Activated CD4-positive, CD25-positive, alpha-beta regulatory T cell treated with anti-CD3 and anti-CD28 coated beads, Interleukin-2, amount 50 U/mL, for 16 hours (primary cell): ENCODE measurements around the gene TRAF2.

Source experiments
- DNase-seq: peaks from one replicate; pipeline ENCODE4 v3.0.0-alpha.2; 2020; ENCODE audit warnings: low read depth, low spot score

The TRAF2 gene

DNA sequence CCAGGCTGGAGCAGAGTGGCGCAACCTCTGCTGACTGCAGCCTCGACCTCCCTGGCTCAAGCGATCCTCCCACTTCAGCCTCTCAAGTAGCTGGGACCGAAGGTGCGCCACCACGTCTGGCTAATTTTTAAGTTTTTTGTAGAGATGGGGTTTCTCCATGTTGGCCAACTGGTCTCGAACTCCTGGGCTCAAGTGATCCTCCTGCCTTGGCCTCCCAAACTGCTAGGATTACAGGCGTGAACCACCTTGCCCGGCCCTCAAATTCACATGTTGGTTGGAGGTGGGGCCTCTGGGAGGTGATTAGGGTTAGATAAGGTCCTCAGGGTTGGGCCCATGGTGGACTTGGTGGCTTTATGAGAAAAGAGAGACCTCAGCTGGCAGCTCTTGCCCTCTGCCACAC lies 75.8 kb downstream of the TRAF2 start:
- no peak for DNase-seq

DNA sequence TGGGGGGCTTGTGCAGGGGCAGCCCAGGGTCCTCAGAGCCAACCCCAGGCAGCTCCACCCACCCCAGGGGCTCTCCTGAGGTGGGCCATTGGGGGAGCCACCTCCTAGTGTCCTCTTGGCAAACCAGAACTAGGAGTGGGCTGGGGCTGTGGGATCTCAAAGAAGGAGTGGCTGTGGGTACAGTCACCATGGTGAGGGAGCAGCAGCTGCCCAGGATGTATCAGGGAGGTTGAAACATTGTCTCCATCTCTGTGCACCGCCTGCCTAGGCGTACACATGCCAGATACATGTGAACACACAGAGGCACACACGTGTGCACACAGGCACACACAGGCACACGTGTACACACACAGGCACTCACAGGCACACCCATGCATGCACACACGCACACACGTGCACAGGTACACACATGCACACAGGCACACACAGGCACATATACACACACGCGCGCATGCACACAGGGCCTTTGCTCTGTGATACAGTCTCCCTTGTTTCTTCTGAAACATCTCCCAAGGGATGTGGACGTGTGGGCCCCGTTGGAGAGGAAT lies 76.5 kb downstream of the TRAF2 start:
- DNase-seq, result no peak

DNA sequence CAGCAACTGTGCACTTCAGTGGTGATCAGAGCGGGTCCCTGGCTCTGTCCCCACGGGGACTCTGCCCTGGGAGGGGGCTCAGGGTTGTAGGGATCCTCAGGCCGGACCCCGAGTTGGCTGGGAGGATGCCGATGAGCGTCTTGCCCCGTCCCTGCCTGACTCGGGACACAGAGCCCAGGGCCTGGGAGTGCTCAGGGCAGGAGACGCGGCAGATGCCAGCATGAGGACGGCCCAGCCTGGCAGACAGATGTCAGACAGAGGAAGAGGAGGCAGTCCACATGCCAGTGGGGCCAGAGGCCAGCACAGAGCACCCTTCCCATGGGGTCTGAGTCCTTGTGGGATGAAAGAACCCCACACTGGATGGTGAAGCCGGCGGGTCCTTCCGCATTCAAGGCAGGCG lies 77.0 kb downstream of the TRAF2 start:
- no peak for DNase-seq

DNA sequence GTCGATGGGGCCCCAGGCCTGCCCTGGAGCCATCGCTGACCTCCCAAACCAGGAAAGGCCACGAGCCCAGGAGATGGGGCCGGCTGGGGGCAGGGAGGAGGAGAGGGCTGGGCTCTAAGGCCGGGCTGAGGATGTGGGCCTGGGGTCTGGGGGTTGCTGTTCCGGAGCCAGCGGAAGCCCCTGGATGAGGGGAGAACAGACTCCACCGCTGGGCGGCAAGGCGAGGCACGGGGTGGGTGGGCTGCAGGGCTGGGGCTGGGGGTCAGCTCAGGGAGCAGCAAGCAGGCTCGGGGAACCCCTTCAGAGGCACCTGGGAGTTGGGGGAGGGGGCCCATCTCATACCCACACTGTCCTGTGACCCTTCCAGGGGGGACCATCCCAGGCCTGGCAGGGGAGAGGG lies 77.4 kb downstream of the TRAF2 start:
- no peak for DNase-seq

DNA sequence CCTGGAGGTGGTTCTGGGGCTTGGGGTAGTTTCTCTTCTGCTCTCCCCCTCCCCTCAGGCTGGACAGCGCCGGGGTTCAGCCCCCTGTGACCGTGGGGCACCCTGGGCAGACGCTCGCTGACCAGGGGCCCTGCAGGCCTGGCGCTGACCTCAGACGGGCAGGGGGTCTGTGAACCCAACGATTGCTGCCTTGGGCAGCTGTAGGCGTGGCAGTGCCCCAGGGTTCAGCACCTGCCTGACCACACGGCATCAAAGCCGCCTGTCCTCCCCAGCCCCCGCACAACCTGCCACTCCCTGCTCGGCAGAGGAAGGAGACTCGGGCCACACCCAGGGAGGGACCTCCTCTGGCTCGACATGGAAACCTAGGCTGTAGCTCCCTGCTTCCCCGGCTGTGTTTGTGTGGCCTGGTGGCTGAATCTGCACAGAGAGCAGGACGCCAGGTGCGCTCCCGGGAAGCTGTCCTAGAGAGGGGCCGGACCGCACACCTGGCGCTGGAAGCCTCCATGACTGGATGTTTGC lies 77.9 kb downstream of the TRAF2 start:
- DNase-seq, result no peak

DNA sequence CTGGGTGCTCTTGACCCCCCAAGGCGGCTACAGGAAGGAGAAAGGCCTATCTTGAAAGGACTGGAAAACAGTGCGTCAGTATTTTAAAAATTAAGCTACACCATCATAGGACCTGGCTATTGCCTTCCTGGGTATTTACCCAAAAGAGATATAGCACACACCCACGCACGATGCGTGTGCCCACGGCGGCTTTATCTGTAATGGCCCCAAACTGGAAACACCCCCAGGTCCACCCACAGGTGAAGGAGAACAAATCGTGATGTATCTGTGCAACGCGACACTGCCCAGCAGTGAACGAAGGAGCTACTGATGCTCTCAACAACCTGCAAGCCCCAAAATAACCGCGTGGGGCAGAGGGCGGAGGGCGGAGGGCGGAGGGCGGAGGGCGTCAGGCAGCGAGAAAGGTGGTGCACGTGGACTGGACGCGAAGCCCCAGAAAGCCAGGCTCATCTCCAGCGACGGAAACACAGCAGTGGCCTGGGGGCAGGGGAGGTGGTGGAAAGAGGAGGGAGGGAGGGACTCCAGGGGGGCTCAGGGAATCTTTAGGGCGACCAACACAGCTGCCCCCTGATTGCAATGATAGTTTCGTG lies 78.6 kb downstream of the TRAF2 start:
- no peak for DNase-seq

DNA sequence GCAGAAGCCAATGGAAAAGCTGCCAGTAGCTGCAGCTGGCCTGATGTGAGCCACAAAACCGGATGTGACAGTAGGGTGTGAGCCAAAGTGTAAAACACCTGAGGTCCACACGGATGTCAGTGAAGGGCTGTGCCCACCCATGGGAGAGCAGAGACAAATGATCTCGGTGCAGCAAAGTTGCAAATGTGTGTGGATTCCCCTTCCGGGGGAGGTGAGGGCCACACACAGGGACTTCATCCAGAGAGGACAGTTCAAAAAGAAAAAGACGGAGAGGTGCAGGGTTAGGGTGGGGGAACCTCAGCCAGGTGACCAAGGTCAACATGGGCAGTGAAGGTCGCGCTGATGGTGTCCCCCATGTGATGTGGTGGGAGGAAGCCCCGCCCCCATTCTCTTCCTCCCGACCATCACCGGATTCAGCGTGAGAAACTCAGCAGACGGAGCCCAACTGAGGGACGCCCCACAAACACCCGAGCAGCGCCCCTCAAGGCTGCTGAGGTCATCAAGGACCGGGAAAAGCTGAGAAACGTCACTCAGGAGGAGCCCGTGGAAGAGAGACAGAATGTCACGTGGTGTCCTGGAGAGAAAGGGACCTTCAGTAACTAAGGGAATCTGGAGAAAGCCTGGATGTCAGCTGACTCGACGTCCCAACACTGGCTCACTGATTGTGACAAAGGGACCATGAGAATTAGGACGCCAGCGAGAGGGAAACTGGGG lies 79.6 kb downstream of the TRAF2 start:
- DNase-seq, result no peak

DNA sequence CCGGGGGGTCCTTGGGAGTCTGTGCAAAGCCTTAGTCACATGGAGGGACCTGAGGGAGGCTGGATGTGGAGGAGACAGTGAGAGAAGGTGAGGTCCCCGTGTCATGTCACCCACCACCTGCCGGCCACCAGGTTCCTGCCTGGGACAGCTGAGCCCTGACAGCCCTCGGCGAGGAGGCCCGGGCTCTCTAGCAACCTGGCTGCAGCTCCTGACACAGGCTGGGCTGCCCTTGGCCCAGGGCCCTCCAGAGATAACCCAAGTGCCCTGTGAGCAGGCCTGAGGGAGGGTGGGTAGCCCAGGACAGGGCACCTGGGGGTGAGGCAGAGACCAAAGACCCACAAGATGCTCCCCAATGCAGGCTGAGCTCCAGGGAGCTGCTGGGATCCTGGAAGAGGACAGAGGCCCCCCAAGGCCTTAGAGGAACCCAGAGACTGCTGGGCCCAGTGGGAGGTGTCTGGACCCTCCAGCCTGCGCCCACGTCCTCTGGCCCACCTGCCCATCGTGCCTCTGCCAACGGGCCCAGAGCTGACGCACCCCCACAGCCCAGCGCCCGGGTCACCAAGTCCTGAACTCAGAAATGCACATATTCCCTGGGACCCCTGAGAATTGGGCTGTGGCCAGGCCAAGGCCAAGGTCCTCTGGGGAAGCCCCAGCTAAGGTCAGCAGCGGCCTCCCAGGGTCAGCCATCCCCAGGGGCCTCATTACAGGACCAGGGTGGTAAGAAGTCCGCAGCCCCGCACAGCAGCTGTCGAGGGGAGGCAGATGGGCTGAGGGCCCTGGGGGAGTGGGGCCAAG lies 82.2 kb downstream of the TRAF2 start:
- no peak for DNase-seq

DNA sequence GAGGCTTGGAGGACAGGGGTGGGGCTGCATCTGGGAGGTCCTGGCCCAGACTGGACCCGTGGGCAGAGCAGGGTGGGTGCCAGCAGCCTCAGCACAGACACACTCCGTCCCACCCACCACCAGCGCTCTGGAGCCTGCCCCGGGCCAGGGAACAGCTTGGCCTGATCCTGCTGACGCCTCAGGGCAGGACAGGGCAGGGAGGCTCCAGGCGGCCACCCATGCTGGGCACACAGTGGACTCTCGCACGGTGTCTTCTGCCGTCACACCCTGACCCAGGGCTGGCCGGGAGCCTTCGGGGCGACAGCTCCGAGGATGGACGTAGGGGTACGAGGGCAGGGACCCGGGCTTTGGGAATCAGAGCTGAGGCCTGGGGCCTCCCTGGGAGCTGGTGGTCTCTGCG lies 82.8 kb downstream of the TRAF2 start:
- no peak for DNase-seq

DNA sequence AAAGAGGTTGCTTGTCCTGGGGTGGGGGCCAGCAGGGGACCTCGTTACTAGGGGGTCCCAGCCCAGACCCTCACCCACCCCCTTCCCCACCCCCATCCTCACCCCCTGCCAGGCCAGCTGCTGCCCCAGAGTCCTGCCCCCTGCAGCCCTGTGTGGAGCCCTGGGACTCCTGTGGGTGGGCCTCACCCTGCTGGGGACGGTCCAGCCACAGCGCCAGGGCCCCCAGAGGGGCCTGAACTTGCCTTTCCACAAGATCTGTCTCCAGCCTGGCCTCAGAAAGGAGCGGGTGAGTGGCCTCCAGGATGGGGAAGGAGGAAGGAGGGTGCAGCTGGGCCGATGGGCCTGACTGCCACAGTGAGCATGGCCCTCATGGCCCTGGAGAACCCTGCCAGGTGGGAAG lies 83.5 kb downstream of the TRAF2 start:
- DNase-seq, result no peak

DNA sequence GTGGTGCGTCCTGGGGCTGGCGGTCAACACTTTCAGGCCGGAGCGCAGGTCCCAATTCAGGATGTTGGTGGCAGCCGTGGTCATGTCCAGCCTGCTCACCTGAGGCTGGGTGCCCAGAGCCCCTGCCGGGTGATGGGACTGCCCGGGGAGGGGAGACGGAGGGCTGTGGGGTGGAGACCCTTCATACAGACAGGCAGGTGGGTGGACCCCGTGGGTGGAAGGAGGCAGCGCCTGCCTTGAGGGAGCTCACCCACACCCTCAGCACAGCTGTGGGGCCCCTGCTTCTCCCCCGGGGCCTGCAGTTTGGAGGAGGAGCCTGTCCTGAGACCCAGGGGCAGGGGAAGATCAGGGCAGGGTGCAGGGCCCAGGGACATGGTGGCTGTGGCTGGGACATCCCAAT lies 84.0 kb downstream of the TRAF2 start:
- no peak for DNase-seq

DNA sequence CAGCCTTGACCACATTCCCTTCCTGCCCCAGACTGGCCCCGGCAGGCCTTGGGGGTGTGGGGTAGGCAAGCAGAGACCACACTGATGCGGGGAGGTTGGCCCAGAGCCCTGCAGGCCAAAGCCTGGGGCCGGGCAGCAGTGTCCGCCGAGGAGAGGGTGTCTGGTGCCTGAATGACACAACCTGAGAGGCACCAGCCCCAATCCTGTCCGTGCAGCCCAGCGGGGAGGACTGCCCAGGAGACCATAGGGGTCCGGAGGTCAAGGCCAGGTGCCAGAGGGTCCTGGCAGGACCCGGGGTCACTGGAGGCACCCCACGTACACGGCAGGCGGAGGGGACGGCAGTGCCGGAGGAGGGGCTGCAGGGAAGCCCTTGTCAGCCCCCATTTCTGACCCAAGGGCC lies 85.4 kb downstream of the TRAF2 start:
- no peak for DNase-seq

DNA sequence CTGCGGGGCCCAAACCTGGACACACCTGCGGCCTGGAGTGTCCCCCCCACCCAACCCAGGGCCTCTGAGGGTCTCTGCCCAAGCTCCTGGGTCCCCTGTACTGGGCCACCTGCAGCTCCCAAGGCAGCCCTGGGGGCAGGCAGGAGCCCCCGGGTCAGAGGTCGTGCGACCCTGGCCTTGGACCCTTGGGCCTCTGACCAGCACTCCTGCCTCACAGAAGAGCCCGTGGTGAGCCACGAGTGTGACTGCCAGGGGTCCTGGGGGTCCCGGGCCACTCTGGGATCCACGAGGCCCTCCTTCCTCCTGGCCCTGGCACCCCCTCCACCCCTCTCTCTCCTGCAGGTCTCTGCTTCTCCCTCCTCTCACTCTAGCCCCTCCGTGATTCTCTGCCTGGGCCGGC lies 86.0 kb downstream of the TRAF2 start:
- DNase-seq, result no peak

DNA sequence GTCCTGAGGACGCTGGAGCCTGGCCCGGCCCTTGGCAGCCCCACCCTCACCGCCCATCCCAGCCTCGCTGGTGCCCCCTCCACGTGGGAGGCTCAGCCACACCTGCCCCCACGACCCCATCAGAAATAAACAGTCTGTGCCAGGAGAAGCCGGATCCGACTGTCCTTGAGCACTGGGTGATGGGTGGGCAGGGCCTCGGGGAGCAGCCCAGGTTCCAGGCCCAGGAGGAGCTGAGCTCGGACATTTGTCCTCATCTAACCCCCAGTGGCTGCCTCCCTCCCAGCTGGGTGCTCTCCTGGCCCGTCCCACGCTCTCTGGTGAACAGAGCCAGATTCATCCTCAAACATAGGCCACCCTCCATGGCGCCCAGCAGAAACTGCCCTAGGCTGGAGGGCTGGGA lies 86.4 kb downstream of the TRAF2 start:
- DNase-seq, result no peak

DNA sequence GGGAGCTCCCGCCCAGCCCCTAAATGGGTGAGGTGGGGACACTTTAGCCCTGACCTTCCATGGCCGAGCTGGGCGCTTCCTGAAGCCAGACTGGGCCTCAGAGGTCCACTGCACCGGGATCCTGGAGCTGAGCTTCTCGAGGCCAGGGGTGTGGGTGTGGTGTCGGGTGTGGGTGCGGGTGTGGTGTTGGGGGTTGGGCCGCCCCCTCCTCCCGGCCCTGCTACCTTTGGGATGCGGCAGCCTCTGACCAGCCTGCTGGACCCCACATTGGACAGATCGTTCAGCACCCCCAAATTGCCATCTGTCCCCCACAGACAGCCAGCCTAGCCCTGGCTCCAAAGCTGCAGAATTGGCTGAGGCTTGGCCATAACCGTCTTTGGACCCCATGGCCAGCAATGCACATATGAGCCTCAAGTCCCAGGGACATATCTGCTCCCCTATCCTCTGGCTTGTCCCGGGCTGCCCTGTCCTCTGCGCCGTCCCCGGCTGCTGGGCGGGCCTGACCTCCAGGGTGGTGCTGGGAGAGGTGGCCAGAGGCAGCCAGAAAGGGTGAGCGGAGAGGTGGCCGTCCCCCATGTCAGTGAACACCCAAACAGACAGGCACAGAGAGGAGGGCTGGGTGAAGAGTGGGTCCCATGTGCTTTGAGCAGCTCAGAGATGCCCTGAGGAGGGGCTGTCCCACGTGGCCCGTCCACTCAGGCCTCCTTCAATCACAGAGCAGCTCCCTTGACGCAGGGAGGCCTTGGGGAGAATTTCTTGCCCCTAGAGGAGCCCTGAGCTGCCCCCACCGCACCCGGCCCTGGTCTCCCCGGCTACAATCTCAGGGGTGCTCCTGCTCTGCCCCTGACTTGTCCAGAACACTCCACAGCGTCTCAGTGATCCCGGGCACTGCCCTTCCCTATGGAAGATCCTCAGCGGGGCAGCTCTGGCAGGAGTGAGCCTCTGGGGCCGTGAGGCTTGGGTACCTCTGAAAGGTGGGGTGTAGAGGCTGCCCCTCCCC lies 87.6 kb downstream of the TRAF2 start:
- no peak for DNase-seq

DNA sequence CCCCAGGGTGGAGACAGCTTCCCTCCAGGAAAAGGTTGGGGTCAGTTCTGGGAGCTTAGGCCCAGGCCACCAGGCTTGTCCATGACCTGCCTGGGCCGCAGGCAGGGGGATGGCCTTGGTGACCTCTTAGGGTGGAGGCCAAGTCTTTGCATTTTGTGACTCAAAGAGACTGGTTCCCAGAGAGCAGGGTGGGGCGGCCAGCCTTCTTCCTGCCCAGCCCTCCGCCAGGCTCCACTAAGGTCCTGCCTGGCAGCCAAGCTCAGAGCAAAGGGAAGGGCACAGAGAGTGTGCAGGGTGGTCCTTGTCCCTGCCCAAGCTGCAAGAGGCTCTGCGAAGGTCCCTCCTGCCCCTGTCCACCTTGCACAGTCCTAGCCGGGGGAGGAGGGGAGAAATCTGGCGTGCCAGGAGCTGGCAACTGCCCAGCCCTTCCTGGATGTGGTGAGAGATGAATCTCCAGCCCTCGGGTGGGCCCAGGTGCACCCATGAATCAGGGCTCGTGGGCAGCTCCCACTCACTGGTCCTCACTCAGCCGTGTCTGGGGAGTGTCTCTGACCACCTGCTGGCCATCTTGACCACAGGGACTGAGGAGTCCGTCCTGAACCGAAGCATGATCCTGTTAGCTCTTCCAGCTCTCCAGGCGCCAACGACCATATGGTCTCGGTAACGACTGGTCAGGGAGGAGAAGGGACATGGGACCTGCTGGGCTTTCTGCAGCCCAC lies 88.7 kb downstream of the TRAF2 start:
- no peak for DNase-seq

DNA sequence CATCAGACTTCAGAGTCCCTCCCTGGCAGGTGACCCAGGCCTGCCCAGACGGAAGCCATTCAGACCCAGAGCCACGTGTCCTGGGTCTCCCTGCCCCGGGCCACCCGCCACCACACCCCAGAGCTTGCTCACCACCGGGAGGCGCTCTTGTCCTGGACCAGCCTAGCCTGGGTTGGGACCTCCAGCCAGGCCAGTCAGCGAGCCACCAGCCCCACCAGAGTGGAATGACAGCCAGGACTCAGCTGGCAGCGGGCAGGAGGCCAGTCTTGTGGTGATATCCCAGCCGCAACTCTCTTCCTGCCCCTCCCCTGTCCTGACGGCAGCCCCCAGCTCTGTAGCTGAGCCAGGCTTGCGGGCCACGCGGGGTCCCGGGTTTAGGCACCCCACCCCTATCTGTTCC lies 89.3 kb downstream of the TRAF2 start:
- DNase-seq, result no peak
